IPS-18c (cell line): Measurements from ENCODE around the gene SLC25A51.

ENCODE experiments used
- H3K4me3 ChIP-seq: 2 replicates; pipeline ENCODE4 v1.7.0; 2013; ENCODE audit warnings: low read depth, mild to moderate bottlenecking, low read length, moderate library complexity; ENCODE audit not compliant: insufficient read depth
- H3K9me3 ChIP-seq: one replicate; pipeline ENCODE4 v1.6.1; 2013; ENCODE audit warnings: mild to moderate bottlenecking, low read length, moderate library complexity; ENCODE audit not compliant: control insufficient read depth, insufficient read depth

SLC25A51 gene

GRCh38 chr9:37923796-37924427 lies 20.0 kb upstream of the SLC25A51 start:
- H3K4me3 ChIP-seq, result no peak overlapping the region; the same call in 1 of the 2 replicates

DNA sequence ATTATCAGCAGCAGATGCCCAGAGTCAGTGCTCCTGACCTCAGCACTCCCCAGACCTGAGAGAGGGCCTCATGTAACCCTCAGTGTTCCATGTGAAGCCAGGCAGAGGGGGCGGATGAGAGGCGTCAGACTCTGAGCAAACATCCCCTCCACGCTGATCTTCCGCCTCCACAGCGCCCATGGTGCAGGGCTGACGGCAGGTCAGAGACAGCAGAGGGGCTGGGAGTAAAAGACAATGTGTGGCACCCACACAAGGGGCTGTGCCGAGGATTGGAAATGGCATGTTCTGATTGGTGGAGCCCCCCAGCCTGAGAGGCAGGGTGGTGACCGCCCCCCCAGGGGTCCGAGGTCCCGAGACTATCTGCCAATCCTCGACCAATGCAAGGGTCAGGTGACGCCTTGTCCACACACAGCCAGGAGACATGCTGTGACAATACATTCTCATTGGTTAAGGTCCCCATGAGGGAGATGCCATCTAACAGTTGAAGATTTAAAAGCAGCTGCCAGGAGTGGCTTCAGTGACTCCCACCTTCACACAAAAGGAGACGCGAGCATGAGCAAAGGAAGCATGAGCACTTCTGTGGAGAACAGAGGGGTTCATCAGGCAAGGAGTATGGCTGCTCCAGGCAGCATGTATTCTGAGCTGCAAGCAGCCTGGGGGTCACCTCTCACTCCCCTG lies 19.3 kb upstream of the SLC25A51 start:
- H3K9me3 ChIP-seq, result no peaks in the 10 kb centered on the region
- H3K4me3 ChIP-seq, result no peak overlapping the region; the same call in 1 of the 2 replicates

More at GRCh38 chr9:37923796-37924427, 20.0 kb upstream of the SLC25A51 start:
- no peaks in the 10 kb centered on the region for H3K9me3 ChIP-seq

- Histone ChIP-seq H3K4me3 (no peak overlapping the region; the same call in 1 of the 2 replicates), H3K9me3 (no peaks in the 10 kb centered on the region)
Measured at GRCh38 chr9:37922363-37923117, 18.6 kb upstream of the SLC25A51 start.

DNA sequence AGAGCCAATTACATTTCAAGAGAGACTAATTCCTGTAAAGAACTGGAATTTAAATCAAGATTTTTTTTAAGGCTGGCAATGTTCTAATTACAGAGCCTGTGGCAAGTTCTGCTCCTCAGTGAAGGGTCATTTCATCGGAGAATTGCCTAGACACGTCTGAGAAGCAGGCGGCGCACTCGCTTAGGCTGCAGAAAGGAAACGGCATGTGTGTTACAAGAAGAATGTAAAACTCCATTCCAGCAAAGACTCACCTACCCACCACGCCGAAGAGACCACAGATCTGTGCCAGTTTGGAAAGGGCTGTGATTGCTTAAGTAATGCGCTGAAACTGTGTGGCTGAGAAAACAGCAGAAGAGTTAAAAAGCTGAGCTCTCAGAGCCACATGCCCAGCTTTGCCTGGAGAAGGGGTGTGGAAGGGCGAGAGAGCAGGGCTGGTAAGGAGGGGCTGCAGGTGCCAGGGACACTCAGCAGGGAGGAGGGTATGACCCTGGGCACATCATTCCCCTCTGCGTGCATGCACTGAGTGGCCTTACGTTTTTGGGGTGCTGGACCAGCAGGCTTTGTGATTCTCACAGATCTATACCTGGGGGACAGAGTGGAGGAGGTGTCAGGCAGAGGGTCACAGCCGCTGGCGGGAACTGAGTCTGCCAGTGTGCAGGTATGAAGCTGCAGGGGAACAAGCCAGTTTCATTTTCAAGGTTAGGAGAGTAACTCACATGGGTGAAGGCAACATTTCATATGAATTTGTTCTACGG lies 17.8 kb upstream of the SLC25A51 start:
- no peaks in the 10 kb centered on the region for H3K9me3 ChIP-seq
- H3K4me3 ChIP-seq, result no peak overlapping the region

DNA sequence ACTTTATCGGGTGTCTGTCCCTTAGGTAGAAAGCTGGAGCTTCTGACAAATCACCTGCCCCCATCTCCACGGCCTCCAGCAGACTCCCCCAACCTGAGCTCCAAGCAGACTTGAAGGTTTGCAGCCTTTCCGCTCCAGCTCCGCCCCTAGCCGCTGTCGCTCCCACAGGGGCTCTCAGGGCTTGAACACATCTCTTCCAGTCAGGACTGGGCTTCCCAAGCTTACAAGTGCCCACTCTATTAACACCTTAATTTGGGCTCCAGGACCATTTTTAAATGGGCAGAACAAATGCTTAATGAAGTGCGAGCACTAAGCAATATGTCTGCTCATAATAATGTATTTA lies 17.2 kb upstream of the SLC25A51 start:
- no peak overlapping the region for H3K4me3 ChIP-seq
- H3K9me3 ChIP-seq, result no peaks in the 10 kb centered on the region

GRCh38 chr9:37920471-37921167 lies 16.7 kb upstream of the SLC25A51 start:
- Histone ChIP-seq H3K9me3 (no peaks in the 10 kb centered on the region), H3K4me3 (no peak overlapping the region)

DNA sequence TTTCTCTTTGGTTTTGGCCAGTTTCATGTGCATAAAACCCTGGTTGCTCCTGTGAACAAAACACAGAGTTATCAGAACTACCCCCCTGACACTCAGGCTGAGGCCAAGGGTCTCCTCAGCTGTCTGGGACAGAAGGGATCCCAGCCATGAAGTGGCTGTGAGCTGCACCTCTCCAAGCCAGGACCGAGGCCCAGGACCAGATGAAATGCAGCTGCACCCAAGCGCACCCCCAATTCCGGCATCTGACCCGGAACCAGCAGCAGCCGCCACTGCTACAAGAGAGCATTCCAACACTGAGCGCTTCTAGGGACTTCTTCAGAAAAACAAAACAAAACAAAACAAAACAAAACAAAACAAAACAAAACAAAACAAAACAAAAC lies 16.0 kb upstream of the SLC25A51 start:
- no peak overlapping the region for H3K4me3 ChIP-seq

DNA sequence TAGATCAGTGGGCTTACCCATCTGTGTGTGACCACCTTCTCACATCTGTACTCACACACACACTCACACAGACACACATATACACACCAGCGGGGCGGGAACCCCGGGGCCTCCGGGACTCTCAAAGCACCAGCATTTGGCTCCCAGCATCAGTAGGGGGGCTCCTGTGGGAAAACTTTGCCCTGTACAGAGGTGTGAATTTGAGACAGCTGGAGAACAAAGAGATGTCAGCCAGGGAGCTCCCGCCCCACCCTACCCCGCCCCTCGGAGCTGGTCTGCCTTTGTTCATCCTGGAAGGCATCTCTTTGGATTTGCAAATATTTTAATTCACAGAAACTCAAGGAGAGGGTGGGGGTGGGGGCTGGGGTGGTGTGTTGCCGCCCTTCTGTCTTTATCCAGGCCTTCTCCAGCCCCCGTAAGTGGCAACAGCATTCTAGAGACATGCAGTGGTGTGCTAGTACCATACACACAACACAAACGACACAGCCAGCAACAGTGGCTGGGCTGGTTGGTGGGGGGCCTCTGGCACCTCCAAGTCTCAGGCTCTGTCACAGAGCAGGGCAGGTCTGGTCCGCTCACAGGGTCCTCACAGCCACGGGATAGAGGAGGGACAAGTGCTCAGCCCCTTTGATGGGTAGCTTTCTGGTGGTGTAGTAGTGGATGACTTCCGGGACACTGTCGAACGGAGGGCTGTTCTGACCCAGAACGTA lies 15.5 kb upstream of the SLC25A51 start:
- Histone ChIP-seq H3K4me3 (no peak overlapping the region), H3K9me3 (no peaks in the 10 kb centered on the region)

More for the DNA sequence above, 16.0 kb upstream of the SLC25A51 start:
- no peaks in the 10 kb centered on the region for H3K9me3 ChIP-seq

- H3K4me3 ChIP-seq, result no peak overlapping the region
Measured at GRCh38 chr9:37918665-37919170, 14.8 kb upstream of the SLC25A51 start.

GRCh38 chr9:37917801-37918664 lies 14.1 kb upstream of the SLC25A51 start:
- Histone ChIP-seq H3K9me3 (no peaks in the 10 kb centered on the region), H3K4me3 (no peak overlapping the region)

More at GRCh38 chr9:37918665-37919170, 14.8 kb upstream of the SLC25A51 start:
- H3K9me3 ChIP-seq, result no peaks in the 10 kb centered on the region

DNA sequence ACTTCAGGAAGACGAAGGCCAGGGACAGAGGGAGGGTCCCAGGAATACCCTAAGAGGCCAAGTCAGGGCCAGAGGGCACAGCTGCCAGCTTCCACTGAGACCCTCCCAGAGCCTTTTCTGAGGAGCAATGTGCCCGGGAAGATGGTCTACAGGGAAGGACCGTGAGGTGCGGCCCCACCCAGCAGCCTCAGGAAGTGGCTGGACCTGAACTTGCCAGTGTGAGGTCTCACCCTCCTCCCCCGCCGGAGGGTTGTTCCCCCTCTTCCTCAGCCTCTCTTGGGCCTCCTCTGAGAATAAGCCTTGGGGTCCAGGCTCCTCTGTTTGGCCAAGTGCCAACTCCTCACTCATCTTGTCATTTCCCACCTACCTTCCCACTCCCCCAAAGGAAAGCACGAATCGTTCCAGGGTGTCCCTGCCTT lies 13.4 kb upstream of the SLC25A51 start:
- no peaks in the 10 kb centered on the region for H3K9me3 ChIP-seq
- no peak overlapping the region for H3K4me3 ChIP-seq

GRCh38 chr9:37916471-37917312 lies 12.8 kb upstream of the SLC25A51 start:
- H3K4me3 ChIP-seq, result no peak overlapping the region
- no peaks in the 10 kb centered on the region for H3K9me3 ChIP-seq

- no peaks in the 10 kb centered on the region for H3K9me3 ChIP-seq
- no peak overlapping the region for H3K4me3 ChIP-seq
Measured at GRCh38 chr9:37915911-37916470, 12.1 kb upstream of the SLC25A51 start.

GRCh38 chr9:37914701-37915358 lies 10.9 kb upstream of the SLC25A51 start:
- no peak overlapping the region for H3K4me3 ChIP-seq
- H3K9me3 ChIP-seq, result no peaks in the 10 kb centered on the region
